H9 (cell line): ENCODE results near the gene ST6GALNAC1. TPM values are rescaled to one million over a fixed set of nuclear protein-coding genes. Genes with fewer than 3 reads are reported as not detected.

Experiments
- DNase-seq: peaks from one replicate; pipeline ENCODE4 v3.0.0-alpha.2; 2017
- H2AFZ ChIP-seq: one replicate; pipeline ENCODE4 v1.6.1; 2013; ENCODE audit warnings: mild to moderate bottlenecking, low read length, control low read depth, moderate library complexity
- H2AK5ac ChIP-seq: 2 replicates; pipeline ENCODE4 v1.6.1; 2013; ENCODE audit warnings: low read length, control low read depth, mixed read lengths; ENCODE audit not compliant: insufficient read length
- H2BK120ac ChIP-seq: one replicate; pipeline ENCODE4 v1.6.1; 2013; ENCODE audit warnings: low read depth, mild to moderate bottlenecking, low read length, control low read depth, inconsistent platforms; ENCODE audit not compliant: poor library complexity, severe bottlenecking
- H2BK12ac ChIP-seq: 2 replicates; pipeline ENCODE4 v1.6.1; 2013; ENCODE audit warnings: low read length, control low read depth, mixed read lengths, low read depth; ENCODE audit not compliant: insufficient read length
- H2BK15ac ChIP-seq: 2 replicates; pipeline ENCODE4 v1.6.1; 2013; ENCODE audit warnings: low read depth, low read length, control low read depth
- H2BK20ac ChIP-seq: one replicate; pipeline ENCODE4 v1.6.1; 2013; ENCODE audit warnings: low read depth, mild to moderate bottlenecking, low read length, control low read depth, inconsistent platforms; ENCODE audit not compliant: poor library complexity, severe bottlenecking
- H2BK5ac ChIP-seq: 2 replicates; pipeline ENCODE4 v1.6.1; 2013; ENCODE audit warnings: low read length, control low read depth, mixed read lengths; ENCODE audit not compliant: insufficient read length
- H3K14ac ChIP-seq: 2 replicates; pipeline ENCODE4 v1.6.1; 2013; ENCODE audit warnings: low read length, control low read depth; ENCODE audit not compliant: insufficient read depth
- H3K18ac ChIP-seq: 2 replicates; pipeline ENCODE4 v1.6.1; 2013; ENCODE audit warnings: low read depth, mild to moderate bottlenecking, mixed read lengths, low read length, control low read depth; ENCODE audit not compliant: insufficient read length
- H3K23ac ChIP-seq: 2 replicates; pipeline ENCODE4 v1.6.1; 2013; ENCODE audit warnings: low read length, control low read depth, mixed read lengths, low read depth; ENCODE audit not compliant: insufficient read length
- H3K23me2 ChIP-seq: 2 replicates; pipeline ENCODE4 v1.6.1; 2013; ENCODE audit warnings: low read depth, mild to moderate bottlenecking, mixed read lengths, low read length, control low read depth; ENCODE audit not compliant: insufficient read length, poor library complexity, severe bottlenecking
- H3K27ac ChIP-seq: 2 replicates; pipeline ENCODE4 v1.5.1; 2013; ENCODE audit warnings: low read length, control low read depth, mixed read lengths, low read depth; ENCODE audit not compliant: insufficient read length
- H3K27me3 ChIP-seq: 2 replicates; pipeline ENCODE4 v1.6.1; 2013; ENCODE audit warnings: low read length, control low read depth, inconsistent platforms; ENCODE audit not compliant: insufficient read depth
- H3K4ac ChIP-seq: 2 replicates; pipeline ENCODE4 v1.6.1; 2013; ENCODE audit warnings: low read depth, mild to moderate bottlenecking, control low read depth, inconsistent platforms, low read length, moderate library complexity
- H3K4me1 ChIP-seq: 2 replicates; pipeline ENCODE4 v1.6.1; 2013; ENCODE audit warnings: low read length, control low read depth, inconsistent platforms; ENCODE audit not compliant: insufficient read depth
- H3K4me2 ChIP-seq: 2 replicates; pipeline ENCODE4 v1.6.1; 2013; ENCODE audit warnings: low read length, control low read depth, mixed read lengths; ENCODE audit not compliant: insufficient read length, insufficient read depth
- H3K56ac ChIP-seq: 2 replicates; pipeline ENCODE4 v1.6.1; 2013; ENCODE audit warnings: low read depth, mild to moderate bottlenecking, mixed read lengths, low read length, control low read depth; ENCODE audit not compliant: insufficient read length
- H3K79me1 ChIP-seq: 2 replicates; pipeline ENCODE4 v1.6.1; 2013; ENCODE audit warnings: low read depth, mild to moderate bottlenecking, moderate library complexity, low read length, control low read depth, inconsistent platforms; ENCODE audit not compliant: insufficient read depth, poor library complexity, severe bottlenecking
- H3K79me2 ChIP-seq: 2 replicates; pipeline ENCODE4 v1.6.1; 2013; ENCODE audit warnings: low read length, control low read depth, inconsistent platforms; ENCODE audit not compliant: insufficient read depth
- H3K9ac ChIP-seq: 2 replicates; pipeline ENCODE4 v1.6.1; 2013; ENCODE audit warnings: low read length, control low read depth, mixed read lengths; ENCODE audit not compliant: insufficient read length; ENCODE audit errors: extremely low read depth
- H3K9me3 ChIP-seq: one replicate; pipeline ENCODE4 v1.6.1; 2013; ENCODE audit warnings: low read depth, low read length, inconsistent platforms; ENCODE audit not compliant: control insufficient read depth
- H3T11ph ChIP-seq: one replicate; pipeline ENCODE4 v1.6.1; 2013; ENCODE audit warnings: mild to moderate bottlenecking, low read length, control low read depth, inconsistent platforms
- H4K20me1 ChIP-seq: one replicate; pipeline ENCODE4 v1.6.1; 2013; ENCODE audit not compliant: control insufficient read depth, insufficient read length, insufficient read depth
- H4K5ac ChIP-seq: 2 replicates; pipeline ENCODE4 v1.6.1; 2013; ENCODE audit warnings: low read depth, mild to moderate bottlenecking, mixed read lengths, low read length, control low read depth; ENCODE audit not compliant: insufficient read length
- H4K8ac ChIP-seq: replicated peaks from 2 replicates; pipeline ENCODE4 v1.6.1; 2013; ENCODE audit warnings: low read length, control low read depth, mixed read lengths, low read depth; ENCODE audit not compliant: insufficient read length
- H4K91ac ChIP-seq: 2 replicates; pipeline ENCODE4 v1.6.1; 2013; ENCODE audit warnings: low read depth, mild to moderate bottlenecking, moderate library complexity, mixed read lengths, low read length, control low read depth; ENCODE audit not compliant: insufficient read length
- H3K27ac Mint-ChIP-seq, 3 experiments: 2 replicates in 2 of 3; 3 replicates in 1 of 3; pipeline ENCODE4 v1.8.0; 2020 to 2021; ENCODE audit warnings: mixed read lengths in 3 of 3, mild to moderate bottlenecking in 1 of 3, moderate library complexity in 1 of 3
- H3K27me3 Mint-ChIP-seq: 2 replicates; pipeline ENCODE4 v1.8.0; 2021; ENCODE audit warnings: low read depth, mild to moderate bottlenecking, moderate library complexity, mixed read lengths
- H3K36me3 Mint-ChIP-seq, 3 experiments: 2 replicates in 2 of 3; 3 replicates in 1 of 3; pipeline ENCODE4 v1.8.0; 2020 to 2021; ENCODE audit warnings: low read depth in 3 of 3, mixed read lengths in 3 of 3; ENCODE audit not compliant: insufficient read depth in 1 of 3
- H3K4me1 Mint-ChIP-seq, 2 experiments: 2 replicates each; pipeline ENCODE4 v1.8.0; 2020; ENCODE audit warnings: mixed read lengths in 2 of 2
- H3K4me3 Mint-ChIP-seq, 2 experiments: 2 replicates in 1 of 2; 3 replicates in 1 of 2; pipeline ENCODE4 v1.8.0; 2020 to 2021; ENCODE audit warnings: mild to moderate bottlenecking in 2 of 2, mixed read lengths in 2 of 2, moderate library complexity in 1 of 2
- H3K9me3 Mint-ChIP-seq, 2 experiments: 2 replicates in 1 of 2; 3 replicates in 1 of 2; pipeline ENCODE4 v1.8.0; 2020; ENCODE audit warnings: mild to moderate bottlenecking in 2 of 2, mixed read lengths in 2 of 2, moderate library complexity in 1 of 2
- CTCF ChIP-seq: fragments of 200-600 bp; sonication (generic); conservative IDR thresholded peaks from 3 replicates; pipeline ENCODE4 v1.8.0; 2021; ENCODE audit warnings: antibody characterized with exemption, mild to moderate bottlenecking
- total RNA-seq: library from RNA; stranded (reverse); gene quantifications from 2 replicates; pipeline ENCODE4 v1.2.1, GENCODE V29; 2021

ST6GALNAC1 gene
- total RNA-seq, 1 experiment from 2014 or later, result not detected

GRCh38 chr17:76588182-76588581, 55.4 kb downstream of the ST6GALNAC1 start:
- no peak overlapping the region for H4K8ac ChIP-seq
- H3K9ac ChIP-seq, result no peak overlapping the region
- H4K91ac ChIP-seq, result no peak overlapping the region
- no peak overlapping the region for H3T11ph ChIP-seq
- DNase-seq, result no peak
- Mint-ChIP-seq H3K36me3 (no peaks in the 10 kb centered on the region; a peak in 1 of 7 replicates), H3K4me1 (peaks cover 15 to 23% of the 10 kb centered on the region in 2 experiments; a peak in 3 of 4 replicates), H3K9me3 (peaks cover 2 to 7% of the 10 kb centered on the region in 2 experiments; a peak in 3 of 5 replicates), H3K27me3 (peaks cover 62% of the 10 kb centered on the region), H3K27ac (no peak overlapping the region), H3K4me3 (no peak overlapping the region)
- no peak overlapping the region for H3K27ac ChIP-seq
- no peak overlapping the region for H3K18ac ChIP-seq
- peaks cover 36% of the 10 kb centered on the region; the same call in 1 of the 2 replicates for H3K27me3 ChIP-seq
- TF ChIP-seq CTCF, result no peak
- no peak overlapping the region for H2BK120ac ChIP-seq
- H2BK12ac ChIP-seq, result no peak overlapping the region
- H2BK15ac ChIP-seq, result no peak overlapping the region
- no peak overlapping the region for H2AK5ac ChIP-seq
- H2AFZ ChIP-seq, result no peak overlapping the region
- H3K4ac ChIP-seq, result no peak overlapping the region
- no peak overlapping the region for H2BK5ac ChIP-seq
- H3K23me2 ChIP-seq, result peaks cover 11% of the 10 kb centered on the region
- no peak overlapping the region for H3K23ac ChIP-seq
- no peaks in the 10 kb centered on the region for H3K79me1 ChIP-seq
- H3K9me3 ChIP-seq, result no peaks in the 10 kb centered on the region
- H3K14ac ChIP-seq, result no peak overlapping the region
- no peaks in the 10 kb centered on the region for H3K79me2 ChIP-seq
- H3K4me1 ChIP-seq, result no peaks in the 10 kb centered on the region; the same call in 1 of the 2 replicates
- no peak overlapping the region for H2BK20ac ChIP-seq
- no peak overlapping the region for H4K5ac ChIP-seq
- no peak overlapping the region for H3K56ac ChIP-seq
- H4K20me1 ChIP-seq, result peaks cover 2% of the 10 kb centered on the region
- H3K4me2 ChIP-seq, result no peak overlapping the region
